Neural progenitor cell (in vitro differentiated cells): Measurements from ENCODE around the gene KLHL40. TPM values are rescaled to one million over a fixed set of nuclear protein-coding genes. Genes with fewer than 3 reads are reported as not detected.

Experiments
- DNase-seq: peaks from one replicate; pipeline ENCODE4 v3.0.0-alpha.2; 2016; ENCODE audit warnings: low spot score
- H2AFZ ChIP-seq: fragments of 200-600 bp; sonication (generic); replicated peaks from 2 replicates; pipeline ENCODE4 v1.6.1; 2016; ENCODE audit warnings: antibody characterized with exemption
- H3F3A ChIP-seq: fragments of 200-600 bp; sonication (generic); 2 replicates; pipeline ENCODE4 v1.6.1; 2016; ENCODE audit warnings: antibody characterized with exemption, low read depth
- H3K27ac ChIP-seq: fragments of 200-600 bp; sonication (generic); 2 replicates; pipeline ENCODE4 v1.5.1; 2016; ENCODE audit warnings: mild to moderate bottlenecking
- H3K27me3 ChIP-seq: fragments of 200-600 bp; sonication (generic); 2 replicates; pipeline ENCODE4 v1.6.1; 2016; ENCODE audit warnings: mild to moderate bottlenecking, moderate library complexity
- H3K36me3 ChIP-seq: fragments of 200-600 bp; sonication (generic); 2 replicates; pipeline ENCODE4 v1.5.1; 2016
- H3K4me1 ChIP-seq: fragments of 200-600 bp; sonication (generic); 2 replicates; pipeline ENCODE4 v1.6.1; 2016; ENCODE audit warnings: mixed run types
- H3K4me2 ChIP-seq: fragments of 200-600 bp; sonication (generic); 2 replicates; pipeline ENCODE4 v1.6.1; 2016
- H3K4me3 ChIP-seq: fragments of 200-600 bp; sonication (generic); 2 replicates; pipeline ENCODE4 v1.5.1; 2016
- H3K79me2 ChIP-seq: fragments of 200-600 bp; sonication (generic); 2 replicates; pipeline ENCODE4 v1.6.1; 2016; ENCODE audit warnings: low read depth
- H3K9ac ChIP-seq: fragments of 200-600 bp; sonication (generic); 2 replicates; pipeline ENCODE4 v1.6.1; 2016
- H3K9me3 ChIP-seq: fragments of 200-600 bp; sonication (generic); 2 replicates; pipeline ENCODE4 v1.5.1; 2016; ENCODE audit warnings: low read depth
- H4K20me1 ChIP-seq: fragments of 200-600 bp; sonication (generic); 2 replicates; pipeline ENCODE4 v1.6.1; 2016; ENCODE audit warnings: low read depth
- H3K27ac Mint-ChIP-seq: 3 replicates; pipeline ENCODE4 v1.8.0; 2021; ENCODE audit warnings: mixed read lengths
- H3K27me3 Mint-ChIP-seq: 2 replicates; pipeline ENCODE4 v1.8.0; 2022; ENCODE audit warnings: low read depth, mild to moderate bottlenecking, inconsistent platforms, moderate library complexity, mixed read lengths; ENCODE audit not compliant: insufficient read depth
- H3K36me3 Mint-ChIP-seq: 3 replicates; pipeline ENCODE4 v1.8.0; 2021; ENCODE audit warnings: mixed read lengths
- H3K4me1 Mint-ChIP-seq: 3 replicates; pipeline ENCODE4 v1.8.0; 2021; ENCODE audit warnings: mixed read lengths
- H3K4me3 Mint-ChIP-seq: 3 replicates; pipeline ENCODE4 v1.8.0; 2021; ENCODE audit warnings: mild to moderate bottlenecking, moderate library complexity, mixed read lengths
- H3K9me3 Mint-ChIP-seq: 3 replicates; pipeline ENCODE4 v1.8.0; 2020; ENCODE audit warnings: mixed read lengths
- EZH2 ChIP-seq: fragments of 200-600 bp; sonication (generic); IDR thresholded peaks from 2 replicates; pipeline ENCODE4 v1.6.1; 2017; ENCODE audit warnings: antibody characterized with exemption, mild to moderate bottlenecking, moderate library complexity
- EZH2phosphoT487 ChIP-seq: fragments of 200-600 bp; sonication (generic); IDR thresholded peaks from 2 replicates; pipeline ENCODE4 v1.6.1; 2017; ENCODE audit warnings: antibody characterized with exemption
- total RNA-seq: library from RNA; depleted of rRNA; stranded (reverse); fragments of >200 nt; gene quantifications from 2 replicates; pipeline ENCODE4 v1.2.3, GENCODE V29; 2015; ENCODE audit warnings: low replicate concordance
- TF ChIP-seq, protein P1 (sequence below): fragments of 200-600 bp; sonication (generic); IDR thresholded peaks from 2 replicates; pipeline ENCODE4 v1.5.1; 2017; ENCODE audit warnings: antibody characterized with exemption, mild to moderate bottlenecking

The KLHL40 gene
- total RNA-seq, 1 donor from 2014 or later = not detected

DNA sequence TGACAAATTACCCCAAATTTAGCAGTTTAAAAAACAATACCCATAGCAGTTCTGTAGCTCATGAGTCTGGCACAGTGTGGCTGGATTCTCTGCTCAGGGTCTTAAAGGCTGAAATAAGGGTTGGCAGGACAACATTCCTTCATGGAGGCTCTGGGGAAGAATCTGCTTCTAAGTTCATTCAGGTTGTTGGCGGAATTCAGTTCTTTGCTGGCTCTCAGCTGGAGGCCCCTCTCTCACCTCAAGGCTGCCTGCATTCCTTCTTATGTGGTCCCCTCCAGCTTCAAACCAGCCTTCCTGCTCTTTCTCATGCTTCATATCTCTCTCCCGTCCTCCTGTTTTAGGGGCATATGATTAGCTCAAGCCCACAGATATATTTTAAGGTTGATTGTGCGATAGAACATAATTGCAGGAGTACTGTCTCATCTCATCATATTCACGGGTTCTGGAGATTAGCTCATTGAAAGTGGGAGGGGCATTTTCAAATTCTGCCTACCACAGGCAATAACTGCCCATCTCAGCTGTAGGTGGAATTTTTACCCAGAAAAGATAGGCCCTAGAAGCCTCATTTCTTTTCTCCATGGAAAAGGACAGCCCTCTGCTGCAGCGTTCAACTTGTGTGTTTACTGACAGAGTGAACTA, 37.4 kb upstream of the KLHL40 start:
- no peak overlapping the region for H3K4me3 Mint-ChIP-seq
- peaks cover 8% of the 10 kb centered on the region for H3K4me1 ChIP-seq

DNA sequence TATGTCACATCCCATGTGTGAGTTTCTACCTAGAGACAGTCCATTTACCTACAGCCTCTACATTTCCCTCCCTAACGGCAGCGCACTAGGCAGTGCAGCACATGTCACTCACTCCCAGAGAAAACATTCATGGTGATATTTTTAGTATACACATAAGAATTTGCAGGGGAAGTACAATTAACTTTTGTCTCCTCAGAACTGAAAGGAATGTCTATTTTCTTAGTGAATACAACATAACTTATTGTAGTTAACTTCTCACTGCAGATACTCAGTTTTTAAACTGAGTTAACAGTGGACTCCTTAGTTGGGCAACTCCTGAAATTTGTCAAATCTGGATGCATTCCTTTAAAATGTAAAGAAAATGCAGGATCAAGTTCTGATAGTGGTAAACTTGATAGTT, 36.3 kb upstream of the KLHL40 start:
- H3K27ac ChIP-seq = no peak overlapping the region
- Mint-ChIP-seq H3K4me3 (no peak overlapping the region), H3K9me3 (no peaks in the 10 kb centered on the region), H3K27ac (no peak overlapping the region), H3K27me3 (peaks cover 5% of the 10 kb centered on the region), H3K4me1 (peaks cover 32% of the 10 kb centered on the region), H3K36me3 (peaks cover 36% of the 10 kb centered on the region)
- H3K9me3 ChIP-seq = no peaks in the 10 kb centered on the region
- peaks cover 6% of the 10 kb centered on the region for H3K36me3 ChIP-seq
- H3K4me3 ChIP-seq = no peak overlapping the region
- peaks cover 19% of the 10 kb centered on the region for H4K20me1 ChIP-seq
- no peaks in the 10 kb centered on the region for H3K79me2 ChIP-seq
- no peak overlapping the region for H3K9ac ChIP-seq
- no peak overlapping the region for H3K4me2 ChIP-seq
- TF ChIP-seq, protein P1, sequence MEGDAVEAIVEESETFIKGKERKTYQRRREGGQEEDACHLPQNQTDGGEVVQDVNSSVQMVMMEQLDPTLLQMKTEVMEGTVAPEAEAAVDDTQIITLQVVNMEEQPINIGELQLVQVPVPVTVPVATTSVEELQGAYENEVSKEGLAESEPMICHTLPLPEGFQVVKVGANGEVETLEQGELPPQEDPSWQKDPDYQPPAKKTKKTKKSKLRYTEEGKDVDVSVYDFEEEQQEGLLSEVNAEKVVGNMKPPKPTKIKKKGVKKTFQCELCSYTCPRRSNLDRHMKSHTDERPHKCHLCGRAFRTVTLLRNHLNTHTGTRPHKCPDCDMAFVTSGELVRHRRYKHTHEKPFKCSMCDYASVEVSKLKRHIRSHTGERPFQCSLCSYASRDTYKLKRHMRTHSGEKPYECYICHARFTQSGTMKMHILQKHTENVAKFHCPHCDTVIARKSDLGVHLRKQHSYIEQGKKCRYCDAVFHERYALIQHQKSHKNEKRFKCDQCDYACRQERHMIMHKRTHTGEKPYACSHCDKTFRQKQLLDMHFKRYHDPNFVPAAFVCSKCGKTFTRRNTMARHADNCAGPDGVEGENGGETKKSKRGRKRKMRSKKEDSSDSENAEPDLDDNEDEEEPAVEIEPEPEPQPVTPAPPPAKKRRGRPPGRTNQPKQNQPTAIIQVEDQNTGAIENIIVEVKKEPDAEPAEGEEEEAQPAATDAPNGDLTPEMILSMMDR = no peak
- peaks cover 18% of the 10 kb centered on the region for H3K4me1 ChIP-seq
- DNase-seq = no peak
- peaks cover 26% of the 10 kb centered on the region for H3F3A ChIP-seq
- no peaks in the 10 kb centered on the region for H3K27me3 ChIP-seq
- H2AFZ ChIP-seq = no peak overlapping the region

More for the DNA sequence above, 37.4 kb upstream of the KLHL40 start:
- H3K27ac ChIP-seq = no peak overlapping the region
- Mint-ChIP-seq H3K4me1 (peaks cover 27% of the 10 kb centered on the region), H3K27me3 (peaks cover 5% of the 10 kb centered on the region), H3K36me3 (peaks cover 39% of the 10 kb centered on the region), H3K9me3 (no peaks in the 10 kb centered on the region), H3K27ac (peak overlapping the region; percentile 40)
- H3K79me2 ChIP-seq = no peaks in the 10 kb centered on the region
- no peak for TF ChIP-seq EZH2phosphoT487
- TF ChIP-seq EZH2 = no peak
- TF ChIP-seq, protein P1 = no peak
- peaks cover 12% of the 10 kb centered on the region for H3K36me3 ChIP-seq
- no peaks in the 10 kb centered on the region for H3K9me3 ChIP-seq
- no peak overlapping the region for H3K4me2 ChIP-seq
- H3K4me3 ChIP-seq = no peak overlapping the region
- DNase-seq = peak; percentile 49
- peaks cover 19% of the 10 kb centered on the region for H4K20me1 ChIP-seq
- H3K9ac ChIP-seq = no peak overlapping the region
- no peak overlapping the region for H2AFZ ChIP-seq
- peaks cover 26% of the 10 kb centered on the region for H3F3A ChIP-seq
- H3K27me3 ChIP-seq = no peaks in the 10 kb centered on the region

DNA sequence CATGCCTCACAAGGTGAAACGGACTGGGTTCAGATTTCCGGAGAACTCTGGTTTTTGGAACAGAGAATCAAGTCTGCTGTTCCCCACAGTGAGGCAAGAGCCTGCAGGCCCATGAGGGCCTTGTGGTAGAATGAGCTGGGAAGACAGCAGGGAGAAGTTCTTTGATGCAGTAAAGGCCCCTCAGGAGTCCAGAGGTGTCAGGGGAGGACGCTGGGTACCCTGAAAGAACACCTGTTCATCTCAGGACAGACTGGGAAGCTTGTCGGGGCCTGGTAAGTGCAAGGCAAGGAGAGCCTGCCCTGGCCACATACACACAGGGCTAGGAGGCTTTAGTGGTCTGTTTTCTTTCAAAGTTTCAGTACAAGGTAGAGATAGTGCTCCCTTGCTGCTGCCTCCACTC, 35.6 kb upstream of the KLHL40 start:
- H3K4me1 ChIP-seq = peaks cover 18% of the 10 kb centered on the region
- H3K4me2 ChIP-seq = no peak overlapping the region
- H3K4me3 Mint-ChIP-seq = no peak overlapping the region
- no peaks in the 10 kb centered on the region for H3K27me3 ChIP-seq
- no peak overlapping the region for H2AFZ ChIP-seq
- peaks cover 5% of the 10 kb centered on the region for H3K27me3 Mint-ChIP-seq
- H3K79me2 ChIP-seq = no peaks in the 10 kb centered on the region
- H3K27ac Mint-ChIP-seq = no peak overlapping the region
- peaks cover 6% of the 10 kb centered on the region for H3K36me3 ChIP-seq
- H3K9me3 ChIP-seq = no peaks in the 10 kb centered on the region
- H3K9me3 Mint-ChIP-seq = no peaks in the 10 kb centered on the region
- H3K27ac ChIP-seq = no peak overlapping the region
- H3K9ac ChIP-seq = no peak overlapping the region
- no peak for TF ChIP-seq EZH2
- TF ChIP-seq EZH2phosphoT487 = no peak
- TF ChIP-seq, protein P1 = no peak
- H3K4me3 ChIP-seq = no peak overlapping the region
- H3K36me3 Mint-ChIP-seq = peaks cover 31% of the 10 kb centered on the region
- H4K20me1 ChIP-seq = peaks cover 19% of the 10 kb centered on the region
- DNase-seq = no peak
- peaks cover 23% of the 10 kb centered on the region for H3F3A ChIP-seq
- H3K4me1 Mint-ChIP-seq = peaks cover 32% of the 10 kb centered on the region
